ENCODE data around the gene DDX54.
"Not testable (repeated sequence)": the region's sequence is repeated elsewhere in the genome, so short reads cannot be mapped to it uniquely, and the experiment has no call there.

Gene DDX54

GRCh38 chr12:113129664-113130456 is 55.4 kb downstream of the DDX54 start:
- no peak for DNase-seq (ENCODE audit: insufficient read length, low spot score)
- FAIRE-seq, result no peak

GRCh38 chr12:113128802-113129663 is 56.2 kb downstream of the DDX54 start:
- FAIRE-seq, result no peak

GRCh38 chr12:113127791-113128199 is 57.5 kb downstream of the DDX54 start:
- FAIRE-seq, result no peak
- DNase-seq (ENCODE audit: insufficient read length, low spot score), result no peak

More at GRCh38 chr12:113128802-113129663, 56.2 kb downstream of the DDX54 start:
- no peak for DNase-seq (ENCODE audit: insufficient read length, low spot score)

- no peak for DNase-seq (ENCODE audit: insufficient read length, low spot score)
- no peak for FAIRE-seq
Observed at GRCh38 chr12:113120670-113121370, 64.5 kb downstream of the DDX54 start.

GRCh38 chr12:113119980-113120669 is 65.2 kb downstream of the DDX54 start:
- DNase-seq (ENCODE audit: insufficient read length, low spot score) (no peak), FAIRE-seq (no peak)

GRCh38 chr12:113118142-113118541 is 67.1 kb downstream of the DDX54 start:
- no peak for DNase-seq (ENCODE audit: insufficient read length, low spot score)
- FAIRE-seq, result no peak

- not testable (repeated sequence) for FAIRE-seq; DNase-seq (ENCODE audit: insufficient read length, low spot score)
Observed at GRCh38 chr12:113117684-113118083, 67.6 kb downstream of the DDX54 start.

GRCh38 chr12:113116875-113117274 is 68.4 kb downstream of the DDX54 start:
- no peak for DNase-seq (ENCODE audit: insufficient read length, low spot score)
- no peak for FAIRE-seq

GRCh38 chr12:113115455-113116126 is 69.7 kb downstream of the DDX54 start:
- DNase-seq (ENCODE audit: insufficient read length, low spot score), result no peak
- FAIRE-seq, result no peak

GRCh38 chr12:113114447-113115178 is 70.7 kb downstream of the DDX54 start:
- DNase-seq (ENCODE audit: insufficient read length, low spot score) (no peak), FAIRE-seq (no peak)

GRCh38 chr12:113113397-113113796 is 71.9 kb downstream of the DDX54 start:
- FAIRE-seq (no peak), DNase-seq (ENCODE audit: insufficient read length, low spot score) (no peak)

- no peak for FAIRE-seq
Observed at GRCh38 chr12:113112043-113112899, 73.0 kb downstream of the DDX54 start.

GRCh38 chr12:113111247-113111646 is 74.0 kb downstream of the DDX54 start:
- FAIRE-seq, result no peak
- DNase-seq (ENCODE audit: insufficient read length, low spot score), result no peak

More at GRCh38 chr12:113112043-113112899, 73.0 kb downstream of the DDX54 start:
- DNase-seq (ENCODE audit: insufficient read length, low spot score), result no peak

GRCh38 chr12:113109872-113110599 is 75.2 kb downstream of the DDX54 start:
- no peak for DNase-seq (ENCODE audit: insufficient read length, low spot score)

GRCh38 chr12:113109360-113109759 is 75.9 kb downstream of the DDX54 start:
- FAIRE-seq (no peak), DNase-seq (ENCODE audit: insufficient read length, low spot score) (no peak)

More at GRCh38 chr12:113109872-113110599, 75.2 kb downstream of the DDX54 start:
- FAIRE-seq, result no peak

GRCh38 chr12:113108308-113108707 is 77.0 kb downstream of the DDX54 start:
- FAIRE-seq (no peak), DNase-seq (ENCODE audit: insufficient read length, low spot score) (no peak)

Measured in GM19239 (cell line).